ENCODE data around the gene FAM120A.

FAM120A gene

GRCh38 chr9:93592008-93592642 is 140.6 kb downstream of the FAM120A start:
- Histone ChIP-seq H3K79me2 (ENCODE audit: insufficient read depth, low read depth) (no peaks in the 10 kb centered on the region), H3K4me2 (no peak overlapping the region), H3K9ac (no peak overlapping the region), H3K4me1 (ENCODE audit: low read depth, poor library complexity, severe bottlenecking) (no peaks in the 10 kb centered on the region), H3K27me3 (ENCODE audit: insufficient read depth, low read depth) (no peaks in the 10 kb centered on the region), H4K20me1 (ENCODE audit: insufficient read depth) (no peaks in the 10 kb centered on the region), H3K36me3 (ENCODE audit: insufficient read depth) (no peaks in the 10 kb centered on the region), H3K27ac (no peak overlapping the region), H3K4me3 (IDR thresholded peaks at IDR 0.05; ENCODE audit: insufficient read depth, low read depth, low read length) (no peak overlapping the region), H2AFZ (ENCODE audit: low read depth) (no peak overlapping the region)
- no peak for TF ChIP-seq CTCF (conservative IDR thresholded peaks at IDR 0.05; ENCODE audit: low read depth, low read length)

GRCh38 chr9:93592643-93593021 is 141.1 kb downstream of the FAM120A start:
- Histone ChIP-seq H3K4me3 (IDR thresholded peaks at IDR 0.05; ENCODE audit: insufficient read depth, low read depth, low read length) (no peak overlapping the region), H3K4me1 (ENCODE audit: low read depth, poor library complexity, severe bottlenecking) (no peaks in the 10 kb centered on the region), H3K27me3 (ENCODE audit: insufficient read depth, low read depth) (no peaks in the 10 kb centered on the region), H3K36me3 (ENCODE audit: insufficient read depth) (no peaks in the 10 kb centered on the region), H2AFZ (ENCODE audit: low read depth) (no peak overlapping the region), H3K9ac (no peak overlapping the region), H3K4me2 (no peak overlapping the region), H3K27ac (no peak overlapping the region), H4K20me1 (ENCODE audit: insufficient read depth) (no peaks in the 10 kb centered on the region), H3K79me2 (ENCODE audit: insufficient read depth, low read depth) (no peaks in the 10 kb centered on the region)
- TF ChIP-seq CTCF (conservative IDR thresholded peaks at IDR 0.05; ENCODE audit: low read depth, low read length), result 0 out of 2 replicates have a peak, but pooled peaks have one; percentile 19

- TF ChIP-seq CTCF (conservative IDR thresholded peaks at IDR 0.05; ENCODE audit: low read depth, low read length), result no peak
- H2AFZ ChIP-seq (ENCODE audit: low read depth), result no peak overlapping the region
- no peaks in the 10 kb centered on the region for H3K79me2 ChIP-seq (ENCODE audit: insufficient read depth, low read depth)
- no peak overlapping the region for H3K9ac ChIP-seq
- H3K4me3 ChIP-seq (IDR thresholded peaks at IDR 0.05; ENCODE audit: insufficient read depth, low read depth, low read length), result no peak overlapping the region
- H3K27me3 ChIP-seq (ENCODE audit: insufficient read depth, low read depth), result no peaks in the 10 kb centered on the region
- H3K36me3 ChIP-seq (ENCODE audit: insufficient read depth), result no peaks in the 10 kb centered on the region
- no peaks in the 10 kb centered on the region for H4K20me1 ChIP-seq (ENCODE audit: insufficient read depth)
- H3K27ac ChIP-seq, result no peak overlapping the region
- H3K4me2 ChIP-seq, result no peak overlapping the region
- no peaks in the 10 kb centered on the region for H3K4me1 ChIP-seq (ENCODE audit: low read depth, poor library complexity, severe bottlenecking)
These were observed 141.7 kb downstream of the FAM120A start for GRCh38 chr9:93593144-93593658.

GRCh38 chr9:93594041-93594756 is 142.7 kb downstream of the FAM120A start:
- H3K36me3 ChIP-seq (ENCODE audit: insufficient read depth), result no peaks in the 10 kb centered on the region
- no peak overlapping the region for H3K4me3 ChIP-seq (IDR thresholded peaks at IDR 0.05; ENCODE audit: insufficient read depth, low read depth, low read length)
- H3K4me2 ChIP-seq, result no peak overlapping the region
- H3K79me2 ChIP-seq (ENCODE audit: insufficient read depth, low read depth), result no peaks in the 10 kb centered on the region
- TF ChIP-seq CTCF (conservative IDR thresholded peaks at IDR 0.05; ENCODE audit: low read depth, low read length), result no peak
- no peak overlapping the region for H3K27ac ChIP-seq
- H3K9ac ChIP-seq, result no peak overlapping the region
- H3K27me3 ChIP-seq (ENCODE audit: insufficient read depth, low read depth), result no peaks in the 10 kb centered on the region
- no peaks in the 10 kb centered on the region for H3K4me1 ChIP-seq (ENCODE audit: low read depth, poor library complexity, severe bottlenecking)
- no peaks in the 10 kb centered on the region for H4K20me1 ChIP-seq (ENCODE audit: insufficient read depth)
- H2AFZ ChIP-seq (ENCODE audit: low read depth), result no peak overlapping the region

All from KMS-11 (cell line).